Upper lobe of right lung (tissue), 1 donor: ENCODE data around the gene SLBP. TPM values are rescaled to one million over a fixed set of nuclear protein-coding genes. Genes with fewer than 3 reads are reported as not detected.
A peak's percentile ranks its signal among the peaks of the same experiment; 100 is the strongest.

Experiments used
- ATAC-seq: fragments of 200-7000 bp; cut with Tn5 transposase; one replicate; pipeline ENCODE4 v1.9.1; 2020; ENCODE audit warnings: mild to moderate bottlenecking, moderate library complexity
- DNase-seq: peaks from one replicate; pipeline ENCODE4 v3.0.0-alpha.2; 2020
- H3K27ac ChIP-seq: fragments of 200-600 bp; one replicate; pipeline ENCODE4 v1.8.0; 2022
- H3K27me3 ChIP-seq: fragments of 200-600 bp; one replicate; pipeline ENCODE4 v1.8.0; 2022; ENCODE audit warnings: mild to moderate bottlenecking
- H3K36me3 ChIP-seq: fragments of 200-600 bp; one replicate; pipeline ENCODE4 v1.8.0; 2022
- H3K4me1 ChIP-seq: fragments of 200-600 bp; one replicate; pipeline ENCODE4 v1.8.0; 2022
- H3K4me3 ChIP-seq: fragments of 200-600 bp; one replicate; pipeline ENCODE4 v1.8.0; 2022; ENCODE audit warnings: mild to moderate bottlenecking
- H3K9me3 ChIP-seq: fragments of 200-600 bp; one replicate; pipeline ENCODE4 v1.8.0; 2022
- intact Hi-C: fragments of 100-400 bp; cut with DNase I; formaldehyde crosslinking; loops from one replicate; pipeline ENCODE4 v1.11.0; 2022
- long read RNA-seq: library from polyadenylated mRNA; unstranded; transcript quantifications from one replicate; pipeline ENCODE4 v2.0.0, GENCODE V29; 2021
- total RNA-seq: library from RNA; stranded (reverse); fragmentation: NEBNext Ultra II Directional; extraction: Animal tissue kit (Norgen Biotek cat#: 25700); gene quantifications from one replicate; pipeline ENCODE4 v1.2.1, GENCODE V29; 2021
- TF ChIP-seq, protein P1 (sequence below): fragments of 200-600 bp; IDR thresholded peaks from one replicate; pipeline ENCODE4 v1.8.0; 2022; ENCODE audit warnings: antibody characterized with exemption
- donor health status: DM: no; HTN: yes; CAD: no; lungs with severe emphysema.

SLBP gene
- 32.8 TPM for total RNA-seq
- long read RNA-seq, transcript SLBP-206 (8 exons, 1,977 nt) = major isoform, 40 of 58 reads
- long read RNA-seq, partial matches to known transcripts = 12 of 58 reads
- long read RNA-seq, other reads (novel, unspliced or antisense) = 4 of 58 reads

DNA sequence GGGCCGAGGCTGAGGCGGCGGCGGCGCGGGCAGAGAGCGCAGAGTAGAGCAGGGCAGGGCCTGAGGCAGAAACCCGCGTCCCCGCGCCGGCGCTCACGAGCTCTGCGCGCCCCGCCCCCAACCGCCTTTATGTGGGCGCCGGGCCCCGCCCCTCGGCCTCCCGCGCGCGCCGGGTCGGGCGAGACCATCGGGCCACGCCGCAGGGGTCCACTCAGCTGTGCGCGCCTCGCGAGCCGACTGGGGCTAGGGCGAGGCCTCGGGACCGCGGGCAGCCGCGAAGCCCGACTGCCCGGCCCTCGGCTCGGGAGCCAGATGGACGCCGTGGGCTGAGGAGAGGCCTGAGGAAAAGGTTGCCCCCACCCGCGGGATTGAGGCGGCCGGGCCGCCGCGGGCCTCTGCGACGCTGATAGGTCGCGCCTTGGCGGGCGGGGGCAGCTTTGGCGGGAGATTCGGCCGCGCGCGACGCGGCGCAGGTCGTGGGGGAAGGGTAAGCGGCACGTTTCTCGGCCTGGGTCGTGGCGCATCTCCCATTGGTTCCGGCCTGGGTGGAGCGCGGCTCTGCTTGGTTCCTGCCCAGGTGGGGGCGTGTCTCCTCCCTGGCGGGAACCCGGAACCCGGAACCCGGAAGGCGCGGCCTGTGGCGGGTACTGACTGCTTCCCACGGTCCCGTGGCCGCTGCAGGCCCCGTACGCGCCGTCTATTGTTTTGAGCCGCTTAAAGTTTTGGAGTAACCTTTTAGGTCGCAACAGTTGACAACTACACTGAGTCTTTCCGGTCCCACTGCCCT, at the start of gene SLBP:
TSS of gene SLBP (minus strand) at position 104 of the 787 bp plus-strand sequence. CDS start 131 bp downstream, outside the sequence.
- Histone ChIP-seq H3K27ac (peak within 1 kb of the TSS; percentile 99), H3K9me3 (no peaks in the 10 kb centered on the region), H3K36me3 (peaks cover 12% of the 10 kb centered on the region), H3K27me3 (no peaks in the 10 kb centered on the region), H3K4me1 (peaks cover 42% of the 10 kb centered on the region), H3K4me3 (peak within 1 kb of the TSS; percentile 83)
- ATAC-seq = peak; percentile 95
- peak; percentile 99 for DNase-seq
- intact Hi-C loops = no loop called here
- TF ChIP-seq, protein P1, sequence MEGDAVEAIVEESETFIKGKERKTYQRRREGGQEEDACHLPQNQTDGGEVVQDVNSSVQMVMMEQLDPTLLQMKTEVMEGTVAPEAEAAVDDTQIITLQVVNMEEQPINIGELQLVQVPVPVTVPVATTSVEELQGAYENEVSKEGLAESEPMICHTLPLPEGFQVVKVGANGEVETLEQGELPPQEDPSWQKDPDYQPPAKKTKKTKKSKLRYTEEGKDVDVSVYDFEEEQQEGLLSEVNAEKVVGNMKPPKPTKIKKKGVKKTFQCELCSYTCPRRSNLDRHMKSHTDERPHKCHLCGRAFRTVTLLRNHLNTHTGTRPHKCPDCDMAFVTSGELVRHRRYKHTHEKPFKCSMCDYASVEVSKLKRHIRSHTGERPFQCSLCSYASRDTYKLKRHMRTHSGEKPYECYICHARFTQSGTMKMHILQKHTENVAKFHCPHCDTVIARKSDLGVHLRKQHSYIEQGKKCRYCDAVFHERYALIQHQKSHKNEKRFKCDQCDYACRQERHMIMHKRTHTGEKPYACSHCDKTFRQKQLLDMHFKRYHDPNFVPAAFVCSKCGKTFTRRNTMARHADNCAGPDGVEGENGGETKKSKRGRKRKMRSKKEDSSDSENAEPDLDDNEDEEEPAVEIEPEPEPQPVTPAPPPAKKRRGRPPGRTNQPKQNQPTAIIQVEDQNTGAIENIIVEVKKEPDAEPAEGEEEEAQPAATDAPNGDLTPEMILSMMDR = no peak

DNA sequence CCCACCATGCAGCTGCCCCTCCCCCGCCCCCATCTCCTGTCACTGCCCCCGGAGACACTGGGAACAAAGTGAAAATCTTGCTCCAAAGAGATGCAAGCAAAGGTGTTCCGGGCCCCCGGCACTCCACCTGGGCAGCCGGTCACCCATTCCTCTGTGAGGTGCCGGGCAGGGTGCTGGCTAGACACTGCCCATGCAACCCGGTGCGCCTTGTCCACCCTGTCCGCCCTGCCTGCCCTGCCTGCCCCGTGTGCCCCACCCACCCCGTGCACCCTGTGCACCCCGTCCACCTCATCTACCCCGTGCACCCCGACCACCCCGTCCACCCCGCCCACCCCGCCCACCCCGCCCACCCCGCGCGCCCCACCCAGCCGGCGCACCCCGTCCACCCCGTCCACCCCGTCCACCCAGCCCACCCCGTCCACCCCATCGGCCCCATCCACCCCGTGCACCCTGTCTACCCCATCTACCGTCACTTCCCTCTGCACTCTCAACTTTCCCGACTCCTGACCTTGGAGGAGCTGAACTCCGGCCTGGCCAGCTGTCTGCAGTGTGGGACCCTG, 49.1 kb upstream of the SLBP start:
- TF ChIP-seq, protein P1 = no peak
- DNase-seq (no peak), ATAC-seq (no peak)
- Histone ChIP-seq H3K36me3 (no peaks in the 10 kb centered on the region), H3K4me1 (peaks cover 15% of the 10 kb centered on the region), H3K27ac (no peak overlapping the region), H3K27me3 (no peaks in the 10 kb centered on the region), H3K9me3 (no peaks in the 10 kb centered on the region), H3K4me3 (no peak overlapping the region)
- intact Hi-C loops = no loop called here

DNA sequence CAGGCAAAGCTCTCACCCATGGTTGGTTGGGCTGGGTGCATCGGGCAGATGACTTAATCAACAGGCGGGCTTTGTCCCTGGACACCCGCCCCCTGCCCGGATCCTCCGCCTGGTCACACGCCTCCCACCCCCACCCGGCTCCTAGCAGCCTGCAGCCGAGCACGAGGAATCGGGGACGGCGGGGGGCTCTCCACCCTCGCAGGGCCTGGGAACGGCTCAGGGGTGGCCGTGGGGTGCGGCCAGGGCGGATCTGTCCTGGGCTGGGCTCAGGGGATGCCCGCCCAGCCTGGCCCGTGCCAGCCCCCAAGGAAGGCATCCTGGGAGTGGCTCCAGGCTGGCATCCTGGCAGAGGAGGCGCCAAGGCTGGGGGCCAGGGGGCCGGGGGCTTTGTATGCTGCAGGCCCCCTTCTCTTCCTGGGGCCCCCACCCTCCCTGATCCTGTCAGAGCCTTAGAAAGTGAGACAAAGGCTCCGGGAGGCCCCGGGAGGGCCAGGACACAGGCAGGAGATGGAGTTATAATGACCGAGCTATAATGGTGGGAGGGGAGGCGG, 48.5 kb upstream of the SLBP start:
- peaks cover 15% of the 10 kb centered on the region for H3K4me1 ChIP-seq
- no peaks in the 10 kb centered on the region for H3K9me3 ChIP-seq
- H3K36me3 ChIP-seq = no peaks in the 10 kb centered on the region
- ATAC-seq (no peak), DNase-seq (no peak)
- H3K4me3 ChIP-seq = no peak overlapping the region
- H3K27me3 ChIP-seq = no peaks in the 10 kb centered on the region
- no peak overlapping the region for H3K27ac ChIP-seq
- TF ChIP-seq, protein P1 = no peak
- intact Hi-C loops = no loop called here

DNA sequence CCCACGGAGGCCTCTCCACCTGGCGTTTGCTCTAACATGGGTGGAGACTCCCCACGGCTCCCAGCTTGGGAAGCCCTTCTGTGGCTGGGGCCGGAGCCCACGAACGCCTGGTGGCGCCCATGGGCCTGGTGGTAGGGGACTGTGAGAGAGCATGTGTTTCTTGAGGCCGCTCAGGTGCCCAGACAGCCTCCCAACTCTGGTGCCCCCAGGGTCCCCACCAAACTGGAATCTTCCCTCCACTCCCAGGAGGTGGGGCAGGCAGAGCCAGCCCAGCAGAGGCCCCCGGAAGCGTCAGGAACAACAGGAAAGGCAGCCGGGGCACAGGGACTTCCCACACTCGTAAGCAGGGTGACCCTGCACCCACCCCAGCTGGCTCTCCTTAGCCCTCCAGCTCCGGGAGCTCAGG, 47.7 kb upstream of the SLBP start:
- H3K27ac ChIP-seq = no peak overlapping the region
- DNase-seq = no peak
- peaks cover 15% of the 10 kb centered on the region for H3K4me1 ChIP-seq
- ATAC-seq = no peak
- H3K4me3 ChIP-seq = no peak overlapping the region
- TF ChIP-seq, protein P1 = no peak
- no peaks in the 10 kb centered on the region for H3K9me3 ChIP-seq
- H3K27me3 ChIP-seq = no peaks in the 10 kb centered on the region
- intact Hi-C loops = no loop called here
- no peaks in the 10 kb centered on the region for H3K36me3 ChIP-seq

DNA sequence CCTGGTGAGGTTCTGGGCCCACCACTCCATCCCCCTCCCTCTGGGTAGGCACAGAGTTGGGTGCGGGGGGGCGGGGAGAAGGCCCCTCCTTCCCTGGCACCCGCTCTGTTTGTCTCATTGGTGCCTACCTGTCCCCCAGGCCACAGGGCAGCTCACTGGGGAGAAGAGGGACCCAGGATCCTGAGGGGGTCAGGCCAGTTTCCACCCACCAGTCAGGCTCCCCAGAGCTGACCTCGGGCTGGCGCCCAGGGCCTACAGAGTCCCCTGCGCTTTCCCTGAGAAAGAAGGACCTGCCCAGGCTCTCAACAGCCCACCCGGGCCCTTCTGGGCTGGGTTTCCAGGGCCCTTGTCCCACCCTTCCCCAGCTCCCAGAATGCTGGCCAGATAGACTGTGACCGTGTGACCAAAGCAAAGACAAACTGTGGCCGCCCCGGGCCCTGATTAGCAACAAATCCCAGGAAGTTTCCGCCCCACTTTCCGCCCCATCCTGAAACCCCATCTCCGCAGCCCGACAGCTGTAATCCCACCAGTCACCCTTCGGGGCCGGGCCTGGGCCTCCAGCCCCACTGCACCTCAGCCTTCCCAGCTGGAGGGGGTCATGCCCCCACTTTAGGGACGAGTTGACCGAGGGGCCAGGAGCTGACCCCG, 47.2 kb upstream of the SLBP start:
- no peak for DNase-seq
- intact Hi-C loops = no loop called here
- TF ChIP-seq, protein P1 = no peak

More for the DNA sequence above, 47.2 kb upstream of the SLBP start:
- H3K4me3 ChIP-seq = no peak overlapping the region
- ATAC-seq = no peak
- no peaks in the 10 kb centered on the region for H3K36me3 ChIP-seq
- no peaks in the 10 kb centered on the region for H3K9me3 ChIP-seq
- H3K4me1 ChIP-seq = peaks cover 15% of the 10 kb centered on the region
- H3K27me3 ChIP-seq = no peaks in the 10 kb centered on the region
- no peak overlapping the region for H3K27ac ChIP-seq
